Measurements from ENCODE around the gene CYP3A5. TPM values are rescaled to one million over a fixed set of nuclear protein-coding genes. Genes with fewer than 3 reads are reported as not detected.

Gene CYP3A5
- total and polyA plus RNA-seq, 10 of the 15 experiments (the other 5 are each of a cell fraction or from before 2014, with no cell fraction given) = 0.05 to 1.3 (median 0.09) TPM; not detected in 2

GRCh38 chr7:99605527-99605926 lies 74.3 kb downstream of the CYP3A5 start:
- TF ChIP-seq BACH1 (IDR thresholded peaks at IDR 0.05; ENCODE audit: borderline replicate concordance) = no peak
- TF ChIP-seq IKZF1 (conservative IDR thresholded peaks at IDR 0.05) = no peak
- TF ChIP-seq SMARCA5 (IDR thresholded peaks at IDR 0.05) = no peak
- TF ChIP-seq MTA3 (IDR thresholded peaks at IDR 0.05; ENCODE audit: borderline replicate concordance, low read length) = no peak
- TF ChIP-seq PRDM15 (CRISPR knock-in tag; IDR thresholded peaks at IDR 0.05) = no peak
- TF ChIP-seq CTCF (IDR thresholded peaks at IDR 0.05 in 2 of 3, conservative IDR thresholded peaks at IDR 0.05 in 1 of 3; ENCODE audit: control insufficient read depth in 2 of 3, extremely low read depth in 1 of 3, insufficient read depth in 1 of 3, low read depth in 3 of 3, low read length in 3 of 3) = no peak
- TF ChIP-seq ZNF384 (IDR thresholded peaks at IDR 0.05; ENCODE audit: borderline replicate concordance, low read depth, low read length) = no peak
- TF ChIP-seq TBL1XR1 (IDR thresholded peaks at IDR 0.05; ENCODE audit: low read depth, low read length) = no peak
- TF ChIP-seq SRF (IDR thresholded peaks at IDR 0.05; ENCODE audit: low read depth in 2 of 2, low read length in 2 of 2) = no peak
- TF ChIP-seq ZNF24 (IDR thresholded peaks at IDR 0.05) = no peak
- no peak for TF ChIP-seq ZNF217 (IDR thresholded peaks at IDR 0.05)
- 54% methylated on average over 7 of the region's 7 CpGs for WGBS (ENCODE audit: insufficient coverage, insufficient replicate concordance, low lambda C conversion rate, missing lambda C conversion rate)
- Histone ChIP-seq H3K27me3 (replicated peaks in 1 of 2; ENCODE audit: control insufficient read depth in 2 of 2, insufficient read depth in 2 of 2, low read length in 1 of 2) (peaks cover 0 to 2% of the 10 kb centered on the region in 2 experiments; a peak in 1 of 4 replicates), H3K79me2 (ENCODE audit: control insufficient read depth, insufficient read depth, low read length) (no peaks in the 10 kb centered on the region), H3K4me3 (no peak overlapping the region), H3K4me1 (ENCODE audit: control insufficient read depth, insufficient read depth, low read length) (no peaks in the 10 kb centered on the region), H2AFZ (ENCODE audit: control insufficient read depth, low read depth, low read length) (no peak overlapping the region), H3K36me3 (ENCODE audit: control insufficient read depth in 2 of 2, insufficient read depth in 2 of 2, low read length in 1 of 2) (no peaks in the 10 kb centered on the region), H3K9me3 (replicated peaks; ENCODE audit: control insufficient read depth, insufficient read depth, low read length) (no peaks in the 10 kb centered on the region), H3K4me2 (ENCODE audit: control insufficient read depth, insufficient read depth) (no peak overlapping the region), H3K27ac (ENCODE audit: control insufficient read depth, insufficient read depth) (no peak overlapping the region), H3K9ac (ENCODE audit: control insufficient read depth, insufficient read depth, low read length) (no peak overlapping the region), H4K20me1 (ENCODE audit: control insufficient read depth, insufficient read depth) (no peaks in the 10 kb centered on the region)
- ChIA-PET RAD21 (ENCODE audit: unreplicated experiment) (no interaction called here), SMC1A (ENCODE audit: uncharacterized antibody, unreplicated experiment) (no interaction called here), POLR2A (no interaction called here), CTCF (interaction anchor here (0.6 to 1.6 kb wide), 2 partner anchors 16 to 445 kb away, joined by 3 to 4 read pairs; no protein-coding TSS in a partner anchor)
- in situ Hi-C loops (cut with MboI) (no loop called here), intact Hi-C loops (cut with micrococcal nuclease; ENCODE audit: unreplicated experiment) (no loop called here)
- ATAC-seq (no peak), DNase-seq (ENCODE audit: low read depth, low spot score) (no peak), FAIRE-seq (no peak)
- no TSS peak for BruUV-seq (replicated peaks)
